NCI-H345 treated with DMSO at 0.1 percent for 48 hours (cell line): ENCODE measurements around the gene RANBP3L.
A peak's percentile ranks its signal among the peaks of the same experiment; 100 is the strongest.
"Not testable (repeated sequence)": the region's sequence is repeated elsewhere in the genome, so short reads cannot be mapped to it uniquely, and the experiment has no call there.

Experiments
- DNase-seq: peaks from one replicate; lab custom pipeline; 2025; ENCODE audit not compliant: unreplicated experiment; lab: John Stamatoyannopoulos, UW

The RANBP3L gene, protein sequence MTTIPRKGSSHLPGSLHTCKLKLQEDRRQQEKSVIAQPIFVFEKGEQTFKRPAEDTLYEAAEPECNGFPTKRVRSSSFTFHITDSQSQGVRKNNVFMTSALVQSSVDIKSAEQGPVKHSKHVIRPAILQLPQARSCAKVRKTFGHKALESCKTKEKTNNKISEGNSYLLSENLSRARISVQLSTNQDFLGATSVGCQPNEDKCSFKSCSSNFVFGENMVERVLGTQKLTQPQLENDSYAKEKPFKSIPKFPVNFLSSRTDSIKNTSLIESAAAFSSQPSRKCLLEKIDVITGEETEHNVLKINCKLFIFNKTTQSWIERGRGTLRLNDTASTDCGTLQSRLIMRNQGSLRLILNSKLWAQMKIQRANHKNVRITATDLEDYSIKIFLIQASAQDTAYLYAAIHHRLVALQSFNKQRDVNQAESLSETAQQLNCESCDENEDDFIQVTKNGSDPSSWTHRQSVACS

DNA sequence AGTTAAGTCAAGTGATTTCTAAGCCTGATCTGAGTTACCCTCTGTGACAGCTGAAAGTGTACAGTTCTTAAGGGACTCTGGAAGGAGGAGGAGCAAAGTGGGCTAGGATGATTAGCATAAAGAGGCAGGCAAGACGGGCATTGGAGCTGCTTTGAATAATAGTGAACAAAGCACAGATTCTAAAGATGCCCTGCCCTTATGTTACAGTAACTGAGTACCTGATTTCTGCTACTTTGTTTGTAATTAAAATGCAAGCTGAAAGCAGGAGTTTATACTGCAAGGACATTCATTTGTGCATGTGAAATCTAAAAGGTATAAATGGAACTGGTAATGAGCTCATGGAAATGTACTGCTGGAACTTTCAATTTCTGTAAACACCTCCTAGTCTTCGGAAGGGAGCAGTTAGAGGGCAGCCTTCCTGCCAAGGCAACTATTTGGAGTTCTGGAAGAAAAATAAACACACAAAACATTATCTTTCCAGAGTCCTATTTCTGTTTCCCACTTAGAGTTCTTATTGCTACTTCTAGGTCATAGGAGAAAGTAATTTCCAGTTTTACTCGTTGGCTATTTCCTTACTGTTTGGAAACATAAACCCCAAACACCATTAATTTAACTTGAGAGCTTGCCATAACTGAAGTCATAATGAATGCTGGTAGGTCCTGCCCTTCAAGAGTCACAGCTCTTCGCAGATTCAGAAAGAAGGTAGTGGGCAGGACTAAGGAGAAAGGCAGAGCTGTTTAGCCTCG, at the start of gene RANBP3L:
TSS of gene RANBP3L (minus strand) at position 45 of the 746 bp plus-strand sequence. CDS start 486 bp downstream, outside the sequence.
- no peak for DNase-seq

DNA sequence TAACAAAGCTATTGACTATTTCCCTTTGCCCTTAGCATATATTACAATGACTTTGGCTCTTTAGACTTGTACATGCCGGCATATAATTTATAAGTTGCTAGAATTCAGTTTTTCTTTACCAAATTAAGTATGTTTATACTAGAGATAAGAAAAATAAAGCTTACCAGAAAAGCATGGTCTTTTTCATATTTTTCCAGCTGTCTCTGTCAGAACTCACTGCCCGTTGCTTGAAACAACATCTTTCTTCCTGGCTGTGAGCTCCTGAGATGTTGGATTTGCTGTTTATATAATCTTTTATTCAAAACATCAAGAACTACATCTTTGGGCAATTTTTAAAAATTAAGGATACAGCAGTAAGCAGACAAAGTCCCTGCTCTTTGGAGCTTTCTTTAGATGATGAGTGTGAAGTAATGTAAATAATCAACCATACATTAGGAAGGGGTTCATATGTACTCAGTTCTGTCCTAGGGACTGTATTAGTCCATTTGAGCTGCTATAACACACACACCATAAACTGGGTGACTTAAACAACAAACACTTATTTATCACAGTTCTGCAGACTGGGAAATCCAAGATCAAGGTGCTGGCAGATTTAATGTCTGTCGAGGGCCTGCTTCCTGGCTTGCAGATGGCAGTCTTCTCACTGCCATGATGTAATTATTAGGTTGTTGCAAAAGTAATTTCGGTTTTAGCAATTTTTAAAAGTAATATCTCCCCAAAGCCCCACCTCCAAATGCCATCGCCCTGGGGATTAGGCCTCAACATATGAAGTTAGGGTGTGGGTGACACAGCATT, 45.4 kb upstream of the RANBP3L start:
- no peak for DNase-seq

DNA sequence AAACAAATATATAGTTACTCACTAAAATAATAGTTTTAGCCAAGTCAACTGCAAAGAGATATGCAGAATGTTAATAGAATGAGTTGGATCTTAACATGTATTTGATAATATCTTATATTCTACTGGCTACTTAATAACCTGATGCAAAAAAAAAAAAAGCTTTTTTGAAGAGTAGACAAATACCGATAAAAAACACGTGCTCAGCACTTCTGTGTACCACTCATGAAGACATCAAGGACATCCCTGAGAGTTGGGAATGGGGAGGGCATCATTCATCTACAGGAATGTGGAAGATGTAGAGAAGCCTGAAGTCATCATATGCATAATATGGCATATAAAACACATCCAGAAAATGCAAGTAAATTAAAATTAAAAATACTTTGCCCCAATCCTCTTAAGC, 43.2 kb upstream of the RANBP3L start:
- DNase-seq, result no peak

DNA sequence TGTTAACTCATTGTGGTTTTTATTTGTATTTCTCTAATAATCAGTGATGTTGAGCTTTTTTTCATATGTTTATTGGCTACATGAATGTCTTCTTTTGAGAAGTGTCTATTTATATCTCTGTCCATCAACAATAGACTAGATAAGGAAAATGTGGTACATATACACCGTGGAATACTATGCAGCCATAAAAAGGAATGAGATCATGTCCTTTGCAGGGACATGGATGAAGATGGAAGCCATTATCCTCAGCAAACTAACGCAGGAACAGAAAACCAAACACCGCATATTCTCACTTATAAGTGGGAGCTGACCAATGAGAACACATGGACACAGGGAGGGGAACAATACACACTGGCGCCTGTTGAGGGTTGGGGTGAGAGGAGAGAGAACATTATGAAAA, 40.0 kb upstream of the RANBP3L start:
- DNase-seq, result not testable (repeated sequence)

DNA sequence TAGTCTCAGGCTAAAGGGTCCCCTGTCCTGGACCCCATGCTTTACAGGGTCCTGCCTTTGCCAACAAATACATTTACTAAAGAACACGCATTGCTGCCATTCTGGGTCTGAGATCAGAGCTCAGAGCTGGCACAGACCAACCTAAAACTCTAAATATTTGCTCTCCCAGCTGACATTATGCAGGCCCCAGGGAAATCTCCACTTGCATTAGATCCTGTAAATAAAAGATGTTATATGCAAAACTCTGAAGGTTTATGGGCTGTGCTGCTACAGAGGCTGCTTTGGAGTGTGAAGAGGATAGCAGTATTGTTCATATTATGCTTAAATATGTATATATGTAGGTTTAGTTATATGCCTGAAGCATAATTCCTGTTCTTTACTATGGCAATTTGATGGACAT, 35.9 kb upstream of the RANBP3L start:
- no peak for DNase-seq

DNA sequence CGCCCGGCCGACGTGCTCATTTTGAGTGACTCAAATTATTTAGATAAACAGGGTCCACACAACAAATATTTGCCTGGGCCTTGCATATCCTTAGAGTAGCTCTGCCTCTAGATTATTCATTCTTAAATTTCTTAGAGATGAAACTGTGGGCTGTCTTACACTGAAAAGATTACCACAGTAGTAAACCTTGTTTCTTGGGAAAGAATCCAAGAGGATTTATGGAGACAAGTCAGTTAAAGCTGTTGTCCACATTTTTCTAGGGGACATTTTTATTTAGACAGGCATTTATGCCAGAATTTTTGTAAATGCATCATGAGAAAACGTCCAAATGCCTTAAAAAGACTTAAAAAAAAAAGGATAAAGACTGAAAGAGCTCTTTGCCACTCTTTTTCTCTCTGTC, 32.6 kb upstream of the RANBP3L start:
- no peak for DNase-seq

DNA sequence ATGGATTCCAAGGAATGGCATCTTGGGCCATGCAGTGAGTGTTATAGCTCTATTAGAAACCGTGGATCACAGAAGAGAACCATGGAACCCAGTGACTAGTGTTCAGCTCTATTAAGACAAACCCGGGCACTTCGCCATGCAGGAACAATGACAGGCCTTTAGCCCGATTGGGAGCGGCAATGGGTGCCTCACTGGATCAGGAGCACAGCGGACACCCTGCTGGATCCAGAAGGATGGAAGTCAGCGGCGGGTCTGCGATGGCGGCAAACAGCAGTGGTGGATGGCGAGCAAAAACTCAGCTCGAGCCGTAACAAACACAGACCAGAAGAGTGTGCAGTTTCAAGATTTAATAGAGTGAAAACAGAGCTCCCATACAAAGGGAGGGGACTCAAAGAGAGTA, 31.0 kb upstream of the RANBP3L start:
- DNase-seq, result not testable (repeated sequence)

DNA sequence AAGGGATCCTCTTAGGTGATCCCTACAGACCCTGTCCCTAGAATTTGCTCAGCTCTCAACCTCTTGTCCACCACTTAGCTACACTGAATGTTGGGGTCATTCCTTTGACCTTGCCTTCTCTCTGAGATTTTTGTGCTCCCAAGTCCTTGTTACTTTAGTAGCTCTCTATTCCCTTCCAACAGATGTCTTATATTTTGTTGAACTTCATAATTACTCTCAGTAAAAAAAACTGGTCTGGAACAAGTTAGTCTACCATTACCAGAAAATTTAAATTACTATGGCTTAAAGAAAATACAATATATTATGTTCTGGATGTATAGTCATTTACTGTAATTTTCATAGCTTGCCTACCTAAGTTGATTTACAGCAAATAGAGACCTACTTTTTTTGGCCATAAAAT, 23.5 kb upstream of the RANBP3L start:
- DNase-seq, result no peak

DNA sequence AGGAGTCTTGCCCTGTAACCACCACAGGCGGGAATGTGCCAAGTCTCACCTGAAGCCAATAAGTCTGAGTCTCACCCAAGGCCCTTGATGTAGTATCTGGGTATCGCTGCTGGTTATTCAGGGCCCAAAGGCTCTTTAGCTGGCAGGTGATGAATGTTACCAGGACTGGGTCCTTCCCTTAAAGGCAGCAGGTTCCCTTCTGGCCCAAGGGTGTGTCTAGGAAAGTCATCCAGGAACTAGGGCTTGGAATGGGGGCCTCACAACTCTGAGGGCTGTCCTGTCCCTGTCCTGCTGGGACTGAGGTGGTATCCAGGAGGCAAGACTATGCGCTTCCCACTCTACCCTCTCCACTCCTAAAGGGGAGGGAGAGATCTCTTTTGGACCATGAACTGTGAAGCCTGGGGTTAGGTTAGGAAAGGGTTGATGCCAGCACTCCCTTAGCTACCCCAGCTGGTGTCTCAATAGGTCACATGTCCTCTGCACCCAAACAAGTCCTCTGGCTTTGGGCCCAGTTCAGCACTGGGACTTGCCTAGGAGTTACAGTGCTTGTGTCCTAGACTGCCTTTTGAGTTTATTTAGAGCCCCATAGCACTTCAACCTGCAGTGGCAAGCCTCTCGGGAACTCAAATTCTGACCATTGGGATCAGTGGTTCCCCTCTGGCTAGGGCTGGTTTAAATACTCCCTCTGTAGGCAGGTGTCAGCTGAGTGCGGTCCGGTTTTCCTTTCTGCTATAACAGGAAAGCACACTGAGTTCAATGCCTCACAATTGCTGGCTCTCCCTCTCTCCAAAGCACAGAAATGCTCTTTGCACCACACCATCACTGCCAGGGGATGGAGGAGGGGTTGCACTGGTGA, 22.5 kb upstream of the RANBP3L start:
- no peak for DNase-seq

DNA sequence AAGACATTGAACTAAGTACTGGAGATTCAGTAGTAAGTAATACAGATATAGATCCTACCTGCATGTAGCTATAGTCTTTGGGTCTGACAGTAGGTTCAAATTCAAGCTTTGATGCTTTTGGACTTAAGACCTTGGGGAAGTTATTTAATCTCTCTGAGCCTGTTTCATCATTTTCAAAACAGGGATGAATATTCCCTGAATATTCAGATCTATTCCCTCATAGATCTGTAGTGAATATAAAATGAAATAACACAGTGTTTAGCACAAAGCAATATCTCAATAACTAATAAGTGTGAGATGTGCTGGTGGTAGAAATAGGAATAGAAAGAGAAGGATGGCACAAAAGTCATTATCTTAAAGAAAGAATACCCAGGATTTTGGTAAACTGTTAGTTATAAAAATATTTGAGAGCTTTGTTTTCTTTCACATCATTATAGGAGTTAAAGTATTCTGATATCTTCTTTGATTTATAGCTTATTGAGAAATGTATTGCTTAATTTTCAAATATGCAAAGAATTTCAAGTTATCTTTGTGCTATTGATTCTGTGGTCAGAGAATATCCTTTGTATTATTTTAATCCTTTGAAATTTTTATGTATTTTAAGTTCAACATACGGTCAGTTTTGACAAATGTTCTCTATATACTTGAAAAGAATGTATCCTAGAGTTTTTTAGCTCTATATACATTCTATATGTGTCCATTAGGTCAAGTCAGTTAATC, 11.4 kb upstream of the RANBP3L start:
- no peak for DNase-seq

DNA sequence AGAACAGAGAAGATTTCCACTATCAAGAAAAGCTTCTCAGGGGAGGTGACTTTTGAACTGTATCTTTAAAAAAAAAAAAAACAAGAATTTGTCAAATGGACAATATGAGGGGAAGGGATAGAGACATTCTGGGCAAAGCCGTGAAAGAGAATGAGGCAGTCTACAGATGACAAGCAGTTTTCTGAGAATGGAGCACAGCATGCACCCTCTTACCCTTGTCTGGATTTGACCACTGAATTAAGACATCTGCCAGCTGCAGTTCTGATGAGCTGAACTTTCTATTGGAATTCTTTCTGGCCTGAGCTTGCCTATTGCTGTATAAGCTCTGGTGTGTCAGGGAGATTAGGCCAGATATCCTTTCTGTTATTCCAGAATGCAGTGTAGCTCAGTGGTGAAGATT, 10.3 kb upstream of the RANBP3L start:
- no peak for DNase-seq

DNA sequence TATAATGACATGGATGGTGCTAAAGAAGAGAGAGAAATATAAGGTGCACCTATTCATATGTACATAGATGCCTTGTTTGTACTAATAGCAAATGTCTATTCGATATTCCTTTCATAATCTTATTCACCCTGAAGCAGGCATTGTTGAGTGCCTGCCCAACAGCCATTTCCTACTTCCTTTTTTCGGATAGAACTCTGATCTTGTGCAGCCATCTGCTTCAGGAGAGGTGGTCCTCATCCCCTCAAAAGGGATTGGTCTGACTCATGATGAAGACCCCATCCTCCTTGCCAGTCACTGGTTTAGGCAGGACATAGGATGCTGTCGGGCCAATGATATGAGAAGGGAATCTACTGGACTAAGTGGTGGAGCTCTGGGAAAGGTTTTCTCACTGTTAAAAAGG, 8.4 kb upstream of the RANBP3L start:
- no peak for DNase-seq

DNA sequence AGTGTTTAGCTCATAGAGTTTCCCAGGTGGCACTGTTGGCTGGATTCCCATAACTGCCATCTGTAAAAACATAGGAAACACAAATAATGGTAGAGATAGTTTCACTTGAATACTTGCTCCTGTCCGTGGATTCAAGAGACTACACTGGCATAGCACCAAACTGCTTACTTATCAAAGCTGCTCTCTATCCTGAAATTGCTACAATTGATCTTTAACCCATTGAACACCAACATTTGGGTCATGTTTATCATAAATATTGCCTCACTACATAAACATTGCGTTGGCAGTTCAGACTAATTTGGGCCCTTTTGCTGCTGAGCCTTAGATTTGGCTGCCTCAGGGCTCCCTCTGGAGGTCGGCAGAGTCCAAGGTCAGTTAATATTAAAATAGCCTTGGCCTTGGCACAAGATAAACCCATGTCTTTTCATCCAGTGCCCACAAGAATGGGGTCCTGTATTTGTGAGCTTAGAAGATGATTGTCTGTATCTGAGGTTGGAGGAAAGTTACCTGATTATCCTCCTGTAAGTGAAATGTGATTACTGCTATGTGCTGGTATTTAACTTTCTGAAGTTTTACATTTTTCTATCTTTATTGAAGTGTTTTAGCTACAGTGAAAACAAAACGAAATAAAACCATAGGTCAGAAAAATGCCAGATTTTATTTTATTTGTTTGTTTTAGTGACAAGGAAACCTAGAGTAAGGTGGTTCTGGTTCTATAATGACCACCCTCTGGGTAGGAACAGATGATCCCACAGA, 4.0 kb upstream of the RANBP3L start:
- peak; percentile 43 for DNase-seq

DNA sequence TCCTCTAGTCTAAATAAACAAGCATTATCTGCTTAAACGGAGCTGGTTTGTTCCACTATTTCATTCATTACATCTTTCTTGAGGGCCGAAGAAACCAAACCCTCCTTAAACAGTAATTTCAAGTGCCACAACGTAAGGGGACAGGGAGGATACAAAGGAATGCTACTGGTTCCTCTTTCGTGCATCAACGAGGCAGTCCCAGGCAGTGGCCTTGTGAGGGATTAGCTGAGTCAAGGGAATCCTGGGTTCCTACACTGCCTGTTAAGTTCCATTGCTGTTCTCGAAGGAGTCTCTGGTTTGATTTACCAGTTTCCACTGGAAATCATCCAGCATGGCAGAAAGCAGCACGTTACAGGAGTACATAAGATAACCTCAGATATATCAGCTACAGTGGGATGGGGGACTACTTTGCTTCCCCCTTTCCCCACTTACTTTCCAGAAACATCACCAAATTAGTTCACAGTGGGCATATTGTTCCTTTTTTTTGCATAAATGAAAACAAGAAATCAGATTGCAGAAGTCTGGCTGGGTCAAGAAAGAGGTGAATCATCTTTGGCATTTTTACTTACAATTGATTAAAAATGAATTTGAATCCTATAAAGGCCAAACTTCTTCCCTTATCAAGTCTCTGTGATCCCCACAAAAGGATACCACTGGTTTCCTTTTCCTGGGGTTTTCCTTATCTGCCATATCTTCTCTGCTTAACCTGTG, 2.5 kb upstream of the RANBP3L start:
- DNase-seq, result no peak

DNA sequence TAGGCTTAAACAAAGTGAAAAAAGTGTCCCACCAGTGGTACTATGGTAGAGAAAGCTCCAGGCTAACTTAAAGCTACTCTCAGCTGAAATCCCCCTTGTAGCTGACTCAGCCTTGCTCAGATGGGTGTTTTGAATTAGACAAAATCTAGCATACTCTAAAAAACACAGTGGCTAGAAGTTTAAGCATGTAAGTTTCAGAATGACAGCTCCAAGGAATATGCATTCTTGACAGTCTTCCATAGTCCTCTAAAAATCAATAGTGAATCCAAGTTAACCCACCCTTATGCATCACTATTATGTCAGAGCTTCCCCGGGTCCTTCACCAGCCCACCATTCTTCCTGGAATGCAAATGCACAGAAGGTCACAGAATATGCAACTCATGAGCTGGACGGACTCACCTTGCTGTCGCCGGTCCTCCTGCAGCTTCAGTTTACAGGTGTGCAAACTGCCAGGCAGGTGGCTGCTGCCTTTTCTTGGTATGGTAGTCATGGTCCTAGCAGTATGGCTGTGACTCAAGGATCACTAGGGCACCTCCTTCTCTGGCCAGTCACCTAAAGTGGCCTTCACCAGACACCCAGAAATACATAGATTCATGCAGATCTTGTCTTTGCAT, 668 bp downstream of the RANBP3L start:
- DNase-seq, result no peak

DNA sequence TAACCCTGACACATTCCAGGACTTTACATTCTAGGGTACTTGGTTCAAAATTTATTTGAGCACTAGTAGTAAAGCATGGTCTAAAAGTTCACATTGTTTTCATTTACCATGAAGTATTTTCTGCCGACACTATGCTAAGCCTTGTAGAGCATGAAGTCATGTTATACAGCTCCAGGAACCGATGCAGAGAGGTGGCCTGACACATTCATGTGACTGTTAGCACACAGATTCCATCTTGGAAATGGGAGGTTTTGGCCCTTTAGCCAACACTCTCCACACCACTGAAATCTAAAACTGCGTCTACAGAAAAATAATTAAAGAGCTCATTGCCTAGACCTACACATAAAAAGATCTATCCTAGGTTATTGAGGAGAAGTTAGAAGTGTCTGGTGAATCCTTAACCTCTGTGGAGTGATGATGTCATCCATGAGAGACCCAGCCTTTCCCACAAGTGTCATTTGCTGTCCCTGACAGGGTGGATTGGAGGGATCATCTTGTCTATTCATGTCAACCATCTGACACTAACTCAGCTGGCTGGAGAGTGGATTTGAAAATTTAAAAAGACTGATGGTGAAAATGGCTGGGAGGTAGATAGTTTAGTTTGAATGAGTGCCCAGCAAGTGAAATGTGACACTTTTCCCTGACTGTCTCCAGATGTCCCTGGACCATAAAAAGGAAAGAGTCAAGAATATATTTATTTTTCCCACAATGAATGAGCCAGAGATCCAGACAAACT, 1.3 kb downstream of the RANBP3L start:
- DNase-seq, result no peak

DNA sequence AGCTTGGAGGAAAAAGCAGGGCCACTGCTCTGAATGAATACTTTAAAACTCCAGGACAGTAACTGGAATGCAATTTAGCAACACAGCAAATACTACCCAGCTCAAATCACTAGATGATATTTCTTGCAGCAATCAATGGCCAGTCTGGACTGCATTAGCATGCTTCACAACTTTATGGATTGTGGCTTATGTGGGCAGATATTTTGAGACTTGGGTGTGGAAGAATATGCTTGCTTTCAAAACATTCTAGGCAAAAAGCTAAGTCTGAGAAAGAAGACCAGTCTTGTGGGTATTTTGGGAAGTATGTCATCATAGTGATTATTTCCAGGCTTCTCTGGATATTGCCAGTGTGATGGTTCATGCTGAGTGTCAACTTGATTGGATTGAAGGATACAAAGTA, 3.1 kb downstream of the RANBP3L start:
- DNase-seq, result no peak
